CD4-positive, alpha-beta T cell treated with Interleukin-17A for 1 hour (primary cell): ENCODE results near the gene IGHMBP2.

Experiments used
- DNase-seq: peaks from one replicate; pipeline ENCODE4 v3.0.0-alpha.2; 2020

IGHMBP2 gene

DNA sequence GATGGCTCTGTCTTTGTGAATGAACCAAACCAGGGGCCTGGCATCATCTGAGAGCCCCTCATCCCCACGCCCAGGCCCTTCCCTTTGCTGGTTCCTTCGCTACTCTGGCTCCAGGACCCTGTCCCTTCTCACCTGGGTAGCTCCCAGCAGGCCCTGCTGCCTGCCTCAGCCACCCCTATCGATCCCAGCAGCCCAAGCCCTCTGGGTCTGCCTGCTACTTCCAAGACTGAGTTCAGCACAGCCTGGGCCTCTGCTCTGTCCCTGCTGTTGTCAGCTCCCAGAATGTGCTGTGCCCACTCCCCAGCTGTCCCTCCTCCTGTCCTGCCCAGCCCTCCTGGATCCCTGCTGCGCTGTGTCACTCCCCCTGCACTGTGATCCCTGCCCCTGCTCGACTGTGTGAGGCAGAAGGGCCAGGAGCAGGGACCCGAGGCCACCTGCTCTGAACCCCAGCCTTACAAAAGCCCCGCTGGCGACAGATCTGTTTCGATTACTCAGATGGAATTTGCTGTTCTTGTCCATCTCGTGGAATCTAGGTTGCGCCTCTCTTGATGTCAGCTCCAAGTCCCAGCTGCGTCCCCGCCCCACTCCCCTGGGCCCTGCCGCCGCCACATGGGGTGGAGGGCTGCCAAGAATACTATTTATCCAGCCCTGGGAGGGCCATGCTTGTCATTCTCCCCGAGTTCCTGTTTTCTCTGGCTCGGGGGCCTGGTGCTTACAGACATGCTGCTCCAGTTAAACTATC is 13.0 kb upstream of the IGHMBP2 start:
- no peak for DNase-seq

DNA sequence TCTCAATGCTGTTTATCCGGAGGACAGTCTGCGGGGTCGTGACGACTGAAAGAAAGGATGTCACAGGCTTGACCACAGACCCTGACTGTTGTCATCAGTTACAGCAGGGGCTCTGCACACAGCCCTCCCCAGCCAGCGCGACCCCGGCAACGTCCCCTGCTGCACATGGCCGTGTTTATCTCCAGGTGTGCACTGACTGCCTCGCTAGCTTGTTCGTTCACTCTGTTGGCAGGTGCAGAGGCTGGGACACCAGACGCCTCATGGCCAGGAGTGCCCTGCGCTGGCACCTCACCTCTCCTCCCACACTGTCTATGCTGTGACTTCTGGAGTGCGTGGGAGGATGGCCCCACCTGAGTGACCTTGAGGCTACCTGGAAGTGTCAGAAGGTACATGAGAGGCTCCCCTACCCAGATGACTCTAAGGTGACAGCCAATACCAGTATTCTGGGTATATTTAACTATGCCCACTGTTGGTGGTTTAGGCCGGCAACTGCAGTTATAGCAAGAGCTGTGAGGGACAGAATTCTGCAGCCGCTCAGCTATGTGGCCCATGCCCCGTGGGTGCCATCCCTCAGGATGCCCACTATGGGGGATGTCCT is 12.2 kb upstream of the IGHMBP2 start:
- DNase-seq: no peak

DNA sequence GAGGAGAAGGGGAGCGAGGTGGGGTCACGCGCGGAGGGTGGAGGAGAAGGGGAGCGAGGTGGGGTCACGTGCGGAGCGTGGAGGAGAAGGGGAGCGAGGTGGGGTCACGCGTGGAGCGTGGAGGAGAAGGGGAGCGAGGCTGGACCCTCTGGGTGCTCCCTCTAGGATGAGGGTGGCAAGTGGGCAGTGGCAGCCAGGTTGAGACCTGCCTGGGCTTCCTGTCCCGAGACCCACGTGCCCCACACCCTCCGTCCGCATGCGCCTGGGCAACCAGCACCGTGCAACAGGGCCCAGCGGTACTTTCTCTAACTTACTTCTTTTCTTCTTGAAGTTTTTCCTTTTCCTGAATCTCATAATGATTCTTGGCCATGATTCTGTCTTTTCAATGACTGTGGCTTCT is 11.1 kb upstream of the IGHMBP2 start:
- no peak for DNase-seq

DNA sequence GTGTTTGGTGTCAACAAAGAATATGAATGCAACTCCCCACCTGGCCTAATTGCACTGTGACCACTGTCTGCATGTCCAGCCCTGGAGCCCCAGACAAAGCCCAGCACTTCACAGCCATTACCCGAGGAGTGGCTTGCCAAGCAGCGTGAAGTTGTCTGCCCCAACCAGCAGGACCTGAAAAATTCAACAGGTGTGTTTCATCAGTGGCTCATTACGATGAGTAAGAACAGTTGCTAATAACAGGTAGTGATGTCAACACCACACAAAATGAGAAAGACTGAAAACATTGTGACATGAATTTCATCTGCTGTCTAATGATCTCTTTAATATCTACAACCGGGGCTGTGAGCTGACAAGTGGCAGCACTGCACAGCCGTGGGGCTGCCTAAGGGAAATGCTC is 10.4 kb upstream of the IGHMBP2 start:
- no peak for DNase-seq

DNA sequence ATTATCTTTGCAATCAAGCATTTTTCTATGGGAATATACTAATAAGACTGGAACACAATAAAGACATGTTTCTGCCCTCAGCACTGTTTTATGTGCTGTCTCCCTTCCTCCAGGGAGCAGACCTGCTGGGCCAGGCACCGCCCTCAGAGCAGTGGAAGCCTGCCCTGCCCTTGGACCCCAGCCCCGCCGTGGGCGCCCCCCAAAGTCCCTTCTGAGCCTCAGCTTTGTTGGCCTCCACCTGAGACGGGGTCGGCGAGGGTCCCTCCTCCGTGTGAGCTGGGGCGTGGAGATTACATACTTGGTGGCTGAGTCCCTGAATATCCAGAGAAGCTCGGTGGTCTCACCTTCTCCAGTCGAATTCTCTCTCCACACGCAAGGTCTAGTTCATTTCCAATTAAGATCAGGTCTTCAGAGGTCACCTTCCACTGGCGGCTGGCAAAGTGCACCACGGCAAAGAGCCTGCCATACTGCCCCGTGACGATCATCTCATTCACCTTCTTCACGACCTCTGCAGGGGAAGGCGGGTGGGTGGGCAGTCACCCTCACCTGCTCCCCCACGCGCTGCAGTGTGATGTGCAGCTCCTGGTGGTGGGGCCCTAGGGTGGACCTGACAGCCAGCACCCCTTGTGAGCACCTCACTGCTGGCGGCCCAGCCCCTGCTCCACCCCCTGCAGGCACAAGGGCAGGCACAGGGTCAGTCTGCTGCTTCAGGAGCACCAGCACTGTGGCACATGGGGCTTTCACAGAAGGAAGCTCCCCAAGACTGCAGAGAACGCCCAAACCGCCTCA is 7.3 kb upstream of the IGHMBP2 start:
- DNase-seq: no peak

DNA sequence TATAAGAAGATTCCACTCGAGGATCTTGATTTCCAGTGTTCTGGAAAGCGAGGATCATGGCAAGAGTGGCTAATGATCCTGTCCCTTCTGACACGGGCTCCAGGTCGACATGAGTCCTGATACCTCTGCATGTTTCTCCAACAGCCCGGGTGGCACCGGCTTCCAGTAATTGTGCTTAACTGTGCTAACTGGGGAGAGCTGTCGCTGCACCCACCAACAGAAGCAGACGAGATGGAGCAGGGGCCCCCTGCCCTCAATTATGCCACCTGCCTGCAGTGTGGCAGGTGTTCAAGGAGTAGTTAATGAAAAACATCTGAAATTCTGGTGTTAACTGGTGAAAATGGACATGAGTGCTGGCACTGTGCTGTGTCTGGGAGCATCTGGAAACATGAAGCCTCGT is 6.2 kb upstream of the IGHMBP2 start:
- DNase-seq: no peak

DNA sequence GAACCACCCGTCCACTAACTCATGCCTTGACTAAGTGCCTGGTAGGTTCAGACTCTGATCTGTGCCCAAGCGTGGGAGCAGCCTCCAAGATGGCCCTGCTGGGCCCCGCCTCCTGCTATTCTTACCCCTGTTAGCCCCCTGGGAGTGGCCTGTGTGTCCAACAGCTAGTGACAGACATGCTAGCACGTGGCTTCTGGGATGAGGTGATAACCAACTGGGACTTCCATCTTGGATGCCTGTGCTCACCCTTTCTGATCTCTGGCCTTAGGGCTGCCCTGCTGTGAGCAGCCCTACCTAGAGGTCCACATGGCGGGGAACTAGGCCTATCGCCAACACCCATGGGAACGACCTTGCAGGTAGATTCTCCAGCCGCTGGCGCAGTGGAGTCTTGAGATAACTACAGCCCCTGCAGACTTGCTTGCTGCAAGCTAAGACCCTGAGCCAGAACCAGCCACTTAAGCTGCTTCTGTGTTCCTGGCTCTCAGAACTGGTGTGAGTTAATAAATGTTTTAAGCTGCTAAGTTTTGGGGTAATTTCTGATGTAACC is 2.8 kb upstream of the IGHMBP2 start:
- DNase-seq: no peak

DNA sequence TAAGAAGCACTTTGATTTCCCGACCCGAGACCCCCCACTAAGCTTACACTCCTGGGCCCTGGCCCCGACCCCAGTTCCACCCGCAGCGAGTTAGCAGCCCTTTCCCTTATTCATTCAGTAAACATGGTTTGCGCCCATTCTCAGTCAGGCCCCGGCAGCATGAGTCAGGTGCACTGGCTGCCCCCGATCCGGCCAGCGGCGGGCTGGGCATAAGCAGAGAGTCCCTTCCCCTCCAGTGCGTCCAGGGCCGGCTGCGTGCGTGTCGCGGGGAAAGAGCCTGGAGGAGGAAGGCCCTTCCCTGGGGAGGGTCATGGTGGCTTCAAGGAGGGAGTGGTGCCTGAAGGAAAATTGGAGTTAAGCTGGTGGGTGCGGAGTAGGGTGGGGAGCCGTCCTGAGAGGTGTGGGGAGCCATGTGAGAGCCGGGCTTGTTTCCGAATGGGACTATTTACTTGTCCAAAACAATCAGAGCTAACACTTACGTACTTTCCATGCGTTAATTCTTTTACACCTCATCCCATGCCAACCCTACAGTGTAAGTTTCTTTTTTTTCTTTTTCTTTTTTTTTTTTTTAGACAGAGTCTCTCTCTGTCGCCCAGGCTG is 657 bp downstream of the IGHMBP2 start:
- DNase-seq: peak; percentile 18

DNA sequence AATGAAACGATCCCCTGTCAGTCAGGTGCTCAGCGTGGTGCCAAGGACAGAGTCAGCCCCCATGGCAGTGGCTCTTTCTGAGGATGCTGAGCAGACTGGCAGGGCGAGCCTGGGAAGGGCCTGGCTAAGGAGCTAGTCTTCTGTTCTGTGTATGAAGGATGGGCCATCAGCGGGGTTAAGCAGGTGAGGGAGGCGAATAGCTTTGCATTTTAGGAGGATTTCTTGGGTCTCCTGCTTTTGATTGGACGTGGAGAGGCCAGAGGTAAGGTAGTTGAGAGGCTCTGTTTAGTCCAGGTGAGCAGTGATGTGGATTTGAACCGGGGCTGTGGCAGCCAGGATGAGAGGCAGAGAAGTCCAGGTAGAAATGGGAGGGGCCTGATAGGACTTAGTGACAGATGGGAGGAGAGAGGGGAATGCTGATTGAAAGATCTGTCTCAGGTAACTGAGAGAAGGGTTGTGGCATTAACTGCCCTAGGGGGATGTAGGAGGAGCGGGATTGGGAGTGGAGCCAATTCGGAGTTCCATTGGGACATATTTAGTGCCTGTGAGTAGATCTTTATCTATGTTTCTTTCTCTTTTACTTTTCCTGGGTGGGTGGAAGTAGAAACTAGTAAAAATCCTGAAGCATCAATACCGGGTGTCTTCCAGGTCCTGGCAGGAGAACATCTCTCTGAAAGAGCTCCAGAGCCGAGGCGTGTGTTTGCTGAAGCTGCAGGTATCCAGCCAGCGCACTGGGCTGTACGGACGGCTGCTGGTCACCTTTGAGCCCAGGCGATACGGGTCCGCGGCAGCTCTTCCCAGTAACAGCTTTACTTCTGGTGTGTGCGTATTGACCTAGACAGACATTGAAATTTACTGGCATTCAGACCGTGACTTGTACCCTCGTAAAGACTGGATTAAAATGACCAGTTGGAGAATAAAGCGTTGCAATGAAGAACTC is 2.0 kb downstream of the IGHMBP2 start:
- no peak for DNase-seq

DNA sequence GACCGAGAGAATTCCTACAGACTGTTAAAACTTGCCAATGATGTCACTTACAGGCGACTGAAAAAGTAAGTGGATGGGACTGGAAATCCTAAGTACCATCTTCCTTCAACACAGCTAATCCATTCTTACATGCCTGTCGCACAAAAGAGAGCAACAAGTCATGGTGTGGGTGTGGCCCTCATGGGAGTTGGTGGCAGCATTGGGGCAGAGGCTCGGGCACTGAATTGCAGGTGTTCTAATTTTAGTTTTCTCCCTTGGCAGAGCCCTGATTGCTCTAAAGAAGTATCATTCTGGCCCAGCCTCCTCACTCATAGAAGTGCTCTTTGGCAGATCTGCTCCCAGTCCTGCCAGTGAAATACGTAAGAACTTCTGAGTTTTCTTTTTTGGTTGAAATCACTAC is 4.6 kb downstream of the IGHMBP2 start:
- no peak for DNase-seq

DNA sequence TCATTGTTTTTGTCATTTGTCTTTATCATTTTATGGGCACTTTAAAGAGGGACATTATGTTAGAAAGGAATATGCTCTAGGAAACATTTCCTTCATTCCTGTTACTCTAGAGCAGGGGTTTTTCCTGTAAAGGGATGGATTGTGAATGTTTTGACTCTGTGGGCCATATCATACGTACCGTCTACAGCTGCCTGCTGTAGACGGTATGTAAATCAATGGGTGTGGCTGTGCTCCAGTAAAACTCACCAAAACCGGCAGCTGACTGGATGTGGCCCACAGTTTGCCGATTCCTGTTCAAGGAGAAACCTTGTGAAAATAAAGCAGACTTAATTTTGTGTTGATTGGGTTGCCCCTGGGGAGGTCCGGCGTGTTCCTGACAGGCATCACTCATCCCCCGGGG is 7.3 kb downstream of the IGHMBP2 start:
- no peak for DNase-seq

DNA sequence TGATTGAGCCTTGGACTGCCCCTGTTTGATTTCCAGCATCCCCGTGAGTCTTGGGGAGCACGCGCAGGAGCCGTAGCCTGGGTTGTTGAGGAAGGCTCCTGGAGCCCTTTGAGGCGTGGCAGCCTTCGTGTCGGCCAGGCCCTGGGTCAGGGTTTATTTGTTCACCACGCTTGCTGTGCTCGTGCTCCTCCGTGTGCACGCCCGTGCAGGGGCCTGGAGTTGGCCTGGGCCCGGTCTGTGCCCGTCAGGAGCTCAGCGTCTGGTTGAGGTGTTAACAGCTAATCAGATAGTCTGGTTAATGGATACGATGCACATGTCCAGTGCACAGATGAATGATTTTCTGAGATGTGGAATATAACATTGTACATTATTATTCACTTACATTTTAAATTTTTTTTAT is 8.0 kb downstream of the IGHMBP2 start:
- no peak for DNase-seq

DNA sequence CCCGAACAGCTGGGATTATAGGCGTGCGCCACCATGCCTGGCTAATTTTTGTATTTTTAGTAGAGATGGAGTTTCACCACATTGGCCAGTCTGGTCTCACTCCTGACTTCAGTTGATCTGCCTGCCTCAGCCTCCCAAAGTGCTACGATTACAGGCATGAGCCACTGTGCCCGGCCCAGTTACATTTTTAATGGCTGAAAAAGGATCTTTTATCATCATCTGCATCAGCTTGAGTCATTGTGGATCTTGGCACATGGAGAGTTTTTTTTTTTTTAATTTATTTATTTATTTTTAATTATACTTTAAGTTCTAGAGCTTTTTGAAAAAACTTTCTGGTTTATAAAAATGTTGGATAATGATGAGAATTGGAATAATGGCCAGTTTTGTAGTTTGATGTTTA is 8.6 kb downstream of the IGHMBP2 start:
- no peak for DNase-seq

DNA sequence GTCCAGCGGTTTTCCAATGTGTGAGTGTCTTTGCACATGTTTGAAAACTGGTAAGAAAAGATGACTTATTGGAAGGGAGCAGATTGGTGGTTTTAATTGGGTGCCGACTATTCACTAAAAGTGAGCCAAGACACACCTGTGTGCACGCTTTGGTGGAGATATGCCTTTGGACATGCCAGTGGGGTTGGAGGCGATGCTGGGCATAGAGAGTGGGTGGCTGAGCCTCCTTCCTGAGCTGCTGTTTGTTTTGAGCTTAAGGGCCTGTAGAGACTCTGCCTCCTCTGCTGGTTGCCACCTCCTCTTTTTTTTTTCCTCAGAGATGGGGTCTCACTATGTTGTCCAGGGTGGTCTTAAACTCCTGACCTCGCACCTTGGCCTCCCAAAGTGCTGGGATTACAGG is 9.5 kb downstream of the IGHMBP2 start:
- no peak for DNase-seq

DNA sequence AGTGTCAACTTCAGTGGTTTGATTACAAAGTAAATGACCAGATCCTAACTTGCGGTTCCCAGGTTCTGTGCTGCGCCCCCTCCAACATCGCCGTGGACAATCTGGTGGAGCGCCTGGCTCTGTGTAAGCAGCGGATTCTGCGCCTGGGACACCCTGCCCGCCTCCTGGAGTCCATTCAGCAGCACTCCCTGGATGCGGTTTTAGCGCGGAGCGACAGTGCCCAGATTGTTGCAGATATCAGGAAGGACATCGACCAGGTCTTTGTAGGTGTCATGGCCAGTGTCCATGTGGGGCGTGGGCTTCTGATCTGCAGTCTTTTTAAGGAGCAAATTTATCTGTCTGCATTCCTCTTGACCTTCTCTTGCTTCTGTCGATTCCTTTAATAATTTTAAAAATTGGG is 11.1 kb downstream of the IGHMBP2 start:
- no peak for DNase-seq

DNA sequence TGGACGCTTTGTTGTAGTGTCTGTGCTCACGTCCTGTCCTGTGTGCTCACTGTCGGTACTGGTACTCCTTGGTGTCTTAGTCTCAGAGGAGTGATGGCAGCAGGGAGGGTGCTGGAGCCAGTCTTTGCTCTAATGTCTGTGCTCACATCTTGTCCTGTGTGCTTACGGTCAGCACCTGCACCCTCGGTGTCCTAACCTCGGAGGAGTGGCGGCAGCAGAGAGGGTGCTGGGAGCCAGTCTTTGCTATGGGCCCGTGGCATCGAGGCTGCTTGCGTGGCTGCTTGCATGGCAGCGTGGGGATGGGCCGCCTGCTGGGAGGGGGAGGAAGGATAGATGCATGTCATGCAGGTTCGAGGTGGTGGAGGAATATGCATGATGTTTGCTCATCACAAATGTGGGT is 12.7 kb downstream of the IGHMBP2 start:
- no peak for DNase-seq

DNA sequence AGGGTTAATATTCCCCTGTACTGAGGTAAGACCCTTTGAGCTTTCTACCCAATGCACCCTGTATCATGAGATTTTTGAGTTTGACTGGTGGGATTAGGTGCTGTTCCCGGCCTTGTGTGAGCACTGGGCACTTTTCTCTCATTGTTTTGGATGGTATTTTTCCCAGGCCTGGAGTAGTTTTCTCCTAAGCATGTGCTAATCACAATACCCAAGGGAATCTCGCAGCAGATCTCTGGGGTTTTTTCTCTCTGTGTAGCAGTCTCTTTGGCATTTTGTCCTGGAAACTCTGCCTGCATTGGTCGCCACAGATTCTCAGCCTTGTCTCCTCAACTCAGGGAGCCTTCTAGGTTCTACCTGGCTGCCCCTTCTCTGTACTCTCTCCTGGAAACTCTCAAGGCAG is 19.9 kb downstream of the IGHMBP2 start:
- no peak for DNase-seq

DNA sequence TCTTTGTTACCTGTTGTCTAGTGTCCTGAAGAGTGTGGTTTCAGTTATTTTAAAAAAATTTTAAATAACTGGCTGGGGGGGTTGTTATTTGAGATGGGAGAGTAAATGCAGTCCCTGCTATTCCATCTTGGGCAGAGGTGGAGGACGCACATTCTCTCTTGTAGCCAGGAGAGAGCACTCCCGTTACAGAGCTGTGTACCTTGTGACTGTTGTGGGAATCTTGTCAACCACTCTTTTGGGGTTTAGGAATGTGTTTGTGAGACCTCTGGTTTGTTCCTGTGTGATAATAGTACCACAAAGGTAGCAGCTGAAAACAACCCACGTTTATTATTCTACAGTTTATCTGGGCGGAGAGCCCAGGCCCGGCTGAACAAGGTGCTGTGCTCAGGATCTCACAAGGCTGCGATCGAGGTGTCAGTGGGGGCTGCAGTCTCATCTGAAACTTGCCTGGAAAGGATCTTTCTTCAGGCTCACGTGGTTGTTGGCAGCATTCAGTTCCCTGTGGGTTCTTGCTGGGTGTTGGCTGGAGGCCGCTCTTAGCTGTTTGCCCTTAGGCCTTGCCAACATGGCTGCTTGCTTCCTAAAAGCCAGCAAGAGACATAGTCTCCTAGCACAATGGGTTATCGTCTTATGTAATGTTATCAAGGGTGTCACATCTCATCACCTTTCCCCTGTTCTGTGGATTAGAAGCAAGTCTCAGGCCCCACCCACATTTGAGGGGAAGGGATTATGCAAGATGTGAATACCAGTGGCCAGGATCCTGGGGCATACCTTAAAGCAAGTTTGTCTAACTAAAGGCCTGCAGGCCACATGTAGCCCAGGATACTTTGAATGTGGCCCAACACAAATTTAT is 20.6 kb downstream of the IGHMBP2 start:
- no peak for DNase-seq

DNA sequence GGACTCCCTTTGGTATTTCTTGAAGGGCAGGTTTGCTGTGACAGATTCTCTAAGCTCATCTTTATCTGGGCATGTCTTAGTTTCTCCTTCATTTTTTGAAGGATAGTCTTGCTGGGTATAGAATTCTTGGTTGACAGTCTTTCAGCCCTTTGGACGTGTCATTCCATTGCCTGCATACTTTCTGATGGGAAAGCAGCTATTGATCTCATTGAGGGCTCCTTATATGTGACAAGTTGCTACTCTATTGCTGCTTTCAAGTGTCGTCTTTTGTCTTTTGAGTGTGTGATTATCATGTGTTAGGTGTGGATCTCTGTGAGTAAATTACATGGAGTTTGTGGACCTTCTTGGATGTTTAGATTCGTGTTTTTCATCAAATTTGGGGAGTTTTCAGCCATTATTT is 21.9 kb downstream of the IGHMBP2 start:
- DNase-seq: peak; percentile 5

DNA sequence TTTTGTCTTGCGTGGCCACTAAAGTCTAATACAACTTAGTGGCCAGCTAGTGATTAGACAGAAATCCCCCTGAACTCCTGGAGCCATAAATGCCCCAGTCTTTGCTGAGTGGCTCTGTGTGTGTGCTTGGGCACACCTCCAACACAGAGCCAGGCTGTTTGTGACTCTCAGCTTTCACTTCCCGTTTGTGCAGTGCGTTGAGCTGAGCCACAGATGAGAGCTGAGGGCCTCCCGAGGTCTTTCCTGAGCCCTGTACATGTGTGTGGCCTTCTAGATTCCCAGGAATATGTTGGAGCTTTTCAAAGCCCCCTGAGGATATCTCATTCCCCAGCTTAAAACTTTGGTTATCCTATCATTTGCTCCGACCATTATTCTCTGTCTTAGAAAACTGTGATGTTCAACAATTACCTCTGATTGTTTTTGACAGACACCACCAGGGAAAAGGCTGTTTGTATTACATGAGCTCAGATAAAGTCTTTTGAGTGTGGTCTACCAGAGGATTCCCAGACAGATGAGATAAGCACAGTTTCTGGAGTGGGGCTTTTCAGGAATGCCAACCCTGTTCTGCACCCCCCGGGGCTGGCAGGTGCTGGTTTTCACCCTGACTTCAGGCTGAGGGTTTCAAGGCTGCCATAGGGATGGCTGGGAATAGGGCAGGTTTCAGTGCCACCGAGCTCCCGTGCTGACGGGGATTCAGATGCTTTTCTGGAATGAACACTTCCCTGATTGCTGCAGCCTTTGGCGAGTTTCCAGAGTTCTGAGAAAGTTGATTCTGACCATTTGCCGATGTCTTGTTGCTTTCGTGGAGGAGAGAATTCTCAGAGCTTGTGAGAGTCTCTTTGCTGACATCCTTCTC is 23.8 kb downstream of the IGHMBP2 start:
- DNase-seq: no peak
